Stimulated activated CD4-positive, alpha-beta T cell treated with anti-CD3 and anti-CD28 coated beads, Interleukin-12 subunit alpha, Interleukin-12 subunit beta, amount 100 ng/mL, for 24 hours (primary cell): Measurements from ENCODE around the gene CADM2.

Experiments
- DNase-seq, 2 experiments: peaks; one replicate each; pipeline ENCODE4 v3.0.0-alpha.2; 2020; ENCODE audit warnings: low read depth in 2 of 2

CADM2 gene

DNA sequence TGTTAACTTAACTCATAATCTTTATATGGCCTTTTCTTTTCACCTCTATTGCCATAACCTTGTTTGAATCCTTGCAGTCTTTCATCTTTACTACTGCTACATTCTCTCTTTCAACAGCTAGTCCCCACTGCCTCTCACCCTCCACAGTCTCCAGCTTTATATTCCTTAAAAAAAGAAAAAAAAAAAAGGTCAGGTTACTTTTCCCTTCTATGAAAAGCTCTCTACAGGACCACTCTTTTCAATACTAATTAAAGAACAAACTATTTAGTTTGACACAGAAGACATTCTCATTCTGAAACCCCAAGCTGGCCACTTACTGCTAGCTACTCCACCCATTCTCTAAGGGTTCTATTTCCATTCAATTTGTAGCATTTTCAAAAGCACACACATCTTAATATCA is 25.6 kb downstream of the CADM2 start:
- DNase-seq: no peak

- DNase-seq: no peak
These were observed 27.0 kb downstream of the CADM2 start for GRCh38 chr3:84985795-84986194.

DNA sequence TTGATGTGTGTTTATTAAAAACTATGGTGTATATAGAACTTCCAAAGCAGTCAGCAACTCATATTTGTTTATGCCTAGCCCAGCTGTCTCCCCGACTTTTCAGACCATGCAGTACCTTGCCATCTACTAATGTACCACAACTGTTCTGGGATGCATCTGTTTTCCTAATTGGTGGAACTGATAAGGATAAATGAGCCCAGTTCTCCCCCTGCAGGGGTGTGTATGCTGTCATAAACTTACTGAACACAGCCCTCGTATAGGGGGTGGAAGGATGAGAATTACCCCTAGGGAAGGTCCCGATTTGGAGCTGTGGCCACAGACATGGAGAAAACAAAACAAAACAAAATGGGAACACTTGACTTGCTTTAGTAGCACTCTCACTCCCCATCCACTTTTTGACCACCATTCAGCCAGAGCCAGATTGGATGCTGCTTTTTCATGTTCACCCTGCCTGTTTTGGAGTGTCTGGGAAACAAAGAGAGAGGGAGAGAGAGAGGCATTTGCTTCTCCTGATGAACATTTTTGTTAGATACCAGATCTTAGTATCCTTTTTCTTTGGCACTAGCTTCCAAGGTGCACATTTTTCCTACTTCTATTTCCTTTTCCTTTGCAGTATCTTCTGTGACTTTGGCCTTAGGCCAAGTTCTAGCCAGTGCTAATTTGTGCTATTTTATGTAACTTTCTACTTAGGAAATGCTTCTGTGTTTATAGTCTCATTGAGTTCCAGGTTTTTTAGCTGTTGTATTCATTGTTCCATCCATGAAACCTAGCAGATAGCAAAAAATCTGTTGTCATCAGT is 29.1 kb downstream of the CADM2 start:
- no peak for DNase-seq

DNA sequence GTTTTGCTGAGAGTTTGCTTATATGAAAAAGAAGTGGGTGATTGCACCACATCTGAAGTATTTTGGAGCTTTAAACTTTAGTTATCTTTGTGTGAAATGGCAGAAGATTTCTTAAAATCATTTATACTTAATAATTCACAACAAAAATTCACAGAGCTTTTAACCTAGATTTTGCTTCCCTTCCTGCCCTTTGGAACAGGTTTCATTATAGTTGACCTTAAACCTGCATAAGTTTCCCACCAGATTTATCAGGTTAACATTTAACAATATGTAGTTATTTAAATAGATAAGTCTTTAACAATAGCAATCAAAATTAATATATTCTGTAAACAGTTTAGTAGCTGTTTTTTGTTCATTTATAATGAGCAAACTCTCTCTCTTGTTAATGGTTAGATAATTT is 30.3 kb downstream of the CADM2 start:
- no peak for DNase-seq

DNA sequence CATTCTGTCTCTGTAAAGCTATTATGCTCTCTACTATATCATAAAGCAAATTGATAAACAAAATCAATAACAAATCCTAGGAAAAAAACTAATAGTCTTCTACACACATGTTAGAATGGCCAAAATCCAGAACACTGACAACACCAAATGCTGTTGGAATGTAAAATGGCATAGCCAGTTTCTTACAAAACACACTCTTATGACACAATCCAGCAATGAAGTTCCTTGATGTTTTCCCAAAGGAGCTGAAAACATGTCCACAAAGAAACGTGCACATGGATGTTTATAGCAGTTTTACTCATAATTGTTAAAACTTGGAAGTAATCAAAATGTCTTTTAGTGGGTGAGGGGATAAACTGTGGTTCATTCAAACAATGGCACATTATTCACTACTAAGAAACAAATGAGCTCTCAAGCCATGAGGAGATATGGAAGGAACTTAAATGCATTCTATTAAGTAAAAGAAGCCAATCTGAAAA is 32.7 kb downstream of the CADM2 start:
- no peak for DNase-seq

GRCh38 chr3:84993956-84994355 is 35.2 kb downstream of the CADM2 start:
- DNase-seq: no peak

DNA sequence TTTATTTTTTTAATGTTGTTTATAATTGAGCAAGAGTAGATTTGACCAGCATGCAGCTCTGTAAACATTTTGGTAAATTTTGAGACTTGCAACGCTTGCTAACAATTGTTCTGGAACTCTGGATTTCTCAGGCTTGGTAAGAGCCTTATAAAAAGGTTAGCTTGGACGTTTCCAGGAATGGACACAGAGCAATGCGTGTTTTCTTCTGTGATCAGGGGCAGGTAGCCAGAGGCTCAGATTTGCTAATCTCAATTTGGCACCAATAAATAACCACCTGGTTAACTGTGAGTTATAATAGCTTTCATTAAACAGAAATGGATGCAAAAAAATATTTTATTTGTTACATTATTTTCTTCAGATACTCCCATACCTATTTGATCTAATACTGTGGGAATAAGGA is 39.8 kb downstream of the CADM2 start:
- DNase-seq: no peak

- no peak for DNase-seq
These were observed 44.7 kb downstream of the CADM2 start for GRCh38 chr3:85003479-85003878.

GRCh38 chr3:85004147-85004546 is 45.4 kb downstream of the CADM2 start:
- DNase-seq: no peak

DNA sequence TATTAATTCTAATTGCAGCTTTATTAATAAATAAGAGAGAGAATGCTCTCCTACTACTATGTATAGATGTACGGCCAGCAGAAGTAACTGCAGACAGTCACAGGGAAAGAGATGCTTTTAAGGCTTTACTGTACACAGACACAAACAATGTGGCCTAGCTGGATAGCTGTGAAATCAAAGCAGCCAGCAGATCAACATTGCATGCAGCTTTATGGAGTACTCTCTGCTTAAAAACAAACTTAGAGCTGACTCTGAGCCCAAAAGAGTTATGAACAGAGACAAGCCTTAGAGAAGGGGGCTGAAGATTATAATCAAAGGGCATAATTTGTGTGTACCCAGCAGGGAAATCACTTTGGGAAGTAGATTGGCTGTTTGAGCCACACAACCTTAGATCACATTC is 47.2 kb downstream of the CADM2 start:
- no peak for DNase-seq

GRCh38 chr3:85007195-85008094 is 48.7 kb downstream of the CADM2 start:
- DNase-seq: no peak

DNA sequence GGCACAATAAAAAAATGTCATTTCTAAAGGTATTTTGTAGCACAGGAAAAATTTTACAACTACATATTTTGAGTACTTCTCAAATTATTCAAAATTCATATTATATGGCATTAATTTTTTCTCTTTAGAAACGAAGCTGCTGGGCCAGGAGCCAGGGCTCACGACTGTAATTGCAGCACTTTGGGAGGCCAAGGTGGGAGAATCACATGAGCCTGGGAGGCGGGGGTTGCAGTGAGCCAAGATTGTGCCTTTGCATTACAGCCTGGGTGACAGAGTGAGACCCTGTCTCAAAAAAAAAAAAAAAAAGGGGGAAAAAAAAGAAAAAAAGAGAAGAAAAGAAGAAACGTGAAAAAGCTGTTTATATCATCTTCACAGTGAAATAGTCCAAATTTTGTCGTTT is 62.0 kb downstream of the CADM2 start:
- no peak for DNase-seq

DNA sequence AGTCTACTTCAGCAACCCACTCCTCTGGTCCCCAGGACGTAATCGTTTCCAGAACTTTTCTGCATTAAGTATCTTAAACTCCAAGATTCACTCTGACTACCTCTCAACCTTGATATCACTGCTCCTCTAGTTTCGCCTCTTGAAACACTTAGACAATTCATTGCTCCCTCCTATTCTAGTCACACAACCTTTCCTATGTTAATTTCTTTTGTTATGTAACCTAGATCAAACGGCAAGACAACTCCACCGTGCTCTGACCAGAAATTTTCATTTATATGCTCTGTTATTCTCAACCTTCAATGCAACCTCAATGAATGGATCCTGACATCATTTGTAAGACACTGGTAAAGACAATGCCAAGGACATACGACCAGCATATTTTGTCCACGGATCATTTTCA is 71.3 kb downstream of the CADM2 start:
- no peak for DNase-seq

GRCh38 chr3:85037203-85037602 is 78.4 kb downstream of the CADM2 start:
- DNase-seq: no peak

- no peak for DNase-seq
These were observed 82.2 kb downstream of the CADM2 start for GRCh38 chr3:85041001-85041400.

- DNase-seq: no peak
These were observed 82.8 kb downstream of the CADM2 start for GRCh38 chr3:85041562-85042055.

GRCh38 chr3:85050821-85051220 is 92.0 kb downstream of the CADM2 start:
- DNase-seq: no peak

DNA sequence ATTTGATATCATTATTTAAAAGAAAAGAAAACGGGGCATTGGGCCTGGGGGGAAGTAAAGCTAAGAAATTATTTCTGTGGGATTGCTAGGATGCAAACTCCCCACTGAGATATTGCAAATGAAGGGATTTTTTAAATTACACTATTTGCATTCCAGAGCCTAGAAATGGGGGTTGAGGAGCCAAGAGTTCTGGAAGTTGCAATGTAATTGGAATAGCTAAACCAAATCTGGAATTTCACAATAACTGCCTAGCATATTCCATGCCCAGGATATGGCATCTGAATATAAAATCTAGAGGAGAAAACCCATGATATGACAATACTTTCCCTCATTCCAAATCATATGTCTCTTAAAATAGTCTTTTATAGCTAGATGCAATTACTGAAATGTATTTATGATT is 93.0 kb downstream of the CADM2 start:
- DNase-seq: no peak

GRCh38 chr3:85053626-85054025 is 94.8 kb downstream of the CADM2 start:
- DNase-seq: no peak

- no peak for DNase-seq
These were observed 95.8 kb downstream of the CADM2 start for GRCh38 chr3:85054579-85054978.

DNA sequence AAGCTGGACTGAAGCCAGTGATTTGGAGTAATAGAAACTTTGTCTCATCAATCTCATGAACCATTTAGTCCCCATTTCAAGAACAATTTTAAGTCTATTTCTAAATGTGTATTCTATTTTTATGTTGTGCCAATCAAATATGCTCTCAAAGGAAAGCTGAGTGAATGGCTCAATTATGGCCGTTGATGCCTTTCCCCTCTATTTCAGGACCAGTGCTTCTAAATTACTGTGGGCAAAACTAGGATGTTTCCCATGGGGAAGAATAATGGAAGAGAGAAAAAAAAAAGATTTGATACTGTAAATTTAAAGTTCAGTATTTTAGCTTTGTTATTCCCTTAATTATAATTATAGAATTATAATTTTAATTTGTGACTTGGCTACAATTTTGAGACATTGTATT is 110.1 kb downstream of the CADM2 start:
- DNase-seq: no peak

DNA sequence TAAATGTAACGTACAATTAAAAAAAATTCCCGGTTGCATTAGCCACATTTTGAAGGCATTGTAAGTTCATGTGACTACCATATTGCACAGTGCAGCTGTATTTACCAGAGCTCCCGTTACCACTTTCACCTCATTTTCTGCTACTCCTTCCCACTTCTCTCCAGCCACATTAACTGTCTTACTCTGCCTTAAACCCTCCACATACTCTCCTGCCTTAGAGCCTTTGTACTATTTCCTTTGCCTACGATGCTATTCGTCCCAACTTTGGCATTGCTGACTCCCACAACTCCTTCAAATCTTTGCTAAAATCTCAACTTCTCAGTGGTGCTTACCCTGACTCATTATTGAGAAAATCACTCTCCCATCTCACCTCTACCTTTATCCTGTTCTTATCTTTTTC is 115.2 kb downstream of the CADM2 start:
- no peak for DNase-seq

DNA sequence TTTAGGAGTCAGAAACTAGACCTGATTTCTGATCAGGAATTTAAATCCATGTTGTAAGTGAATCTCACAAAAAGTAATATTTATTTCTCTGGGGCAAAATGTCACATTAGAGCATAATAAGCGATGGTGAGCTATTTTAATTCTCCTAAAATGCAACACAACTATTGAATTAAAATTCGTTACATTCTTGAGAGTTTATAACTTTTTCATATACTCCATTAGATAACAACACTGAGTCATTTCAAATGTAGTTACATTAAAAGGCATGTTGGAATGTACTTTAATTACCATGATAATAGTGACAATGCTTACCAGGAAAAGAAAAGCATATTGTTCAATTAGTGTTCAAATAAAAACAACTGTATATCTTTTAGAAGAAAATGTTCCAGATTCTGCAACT is 116.9 kb downstream of the CADM2 start:
- no peak for DNase-seq
